Measurements from ENCODE around the gene CHSY3. TPM values are rescaled to one million over a fixed set of nuclear protein-coding genes. Genes with fewer than 3 reads are reported as not detected.

Gene CHSY3
- total RNA-seq, 3 donors from 2014 or later: 0.52 to 0.96 (median 0.73) TPM

- ATAC-seq (no peak), DNase-seq (no peak)
- TF ChIP-seq CTCF (IDR thresholded peaks at IDR 0.05): no peak
- intact Hi-C loops (cut with DNase I, micrococcal nuclease): no loop called here
- no peaks in the 10 kb centered on the region for H3K4me1 ChIP-seq (ENCODE audit: low read depth)
- no peaks in the 10 kb centered on the region for H3K9me3 ChIP-seq
- no peaks in the 10 kb centered on the region for H3K36me3 ChIP-seq (ENCODE audit: low read depth)
- H3K4me3 ChIP-seq: no peak overlapping the region
Observed at GRCh38 chr5:130155345-130156011, 251.2 kb downstream of the CHSY3 start.

- no peak for TF ChIP-seq CTCF (IDR thresholded peaks at IDR 0.05)
- no peak for ATAC-seq
- no peak overlapping the region for H3K4me3 ChIP-seq
- intact Hi-C loops (cut with DNase I, micrococcal nuclease): no loop called here
- no peak for DNase-seq
- H3K36me3 ChIP-seq (ENCODE audit: low read depth): no peaks in the 10 kb centered on the region
- no peaks in the 10 kb centered on the region for H3K4me1 ChIP-seq (ENCODE audit: low read depth)
- H3K9me3 ChIP-seq: no peaks in the 10 kb centered on the region
Observed at GRCh38 chr5:130158036-130158435, 253.8 kb downstream of the CHSY3 start.

DNA sequence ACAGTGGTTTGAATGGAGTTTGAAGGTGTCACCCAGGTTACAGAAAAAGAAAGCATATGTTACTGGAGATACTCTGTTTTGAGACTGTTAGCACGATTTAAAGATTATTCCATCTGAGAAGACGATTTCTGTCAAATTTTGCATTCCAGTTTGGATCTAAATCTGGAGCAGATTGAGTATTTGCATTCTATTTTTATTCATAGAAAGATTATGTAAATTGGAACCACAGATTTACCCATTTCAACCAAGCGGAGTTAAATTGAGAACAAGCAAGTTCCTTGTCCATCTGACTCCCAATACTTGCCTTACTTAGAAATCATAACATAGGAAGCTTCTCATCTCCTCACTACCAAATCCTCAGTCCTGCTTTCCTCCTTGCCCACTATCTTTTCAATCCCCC lies 255.7 kb downstream of the CHSY3 start:
- no peaks in the 10 kb centered on the region for H3K9me3 ChIP-seq

DNA sequence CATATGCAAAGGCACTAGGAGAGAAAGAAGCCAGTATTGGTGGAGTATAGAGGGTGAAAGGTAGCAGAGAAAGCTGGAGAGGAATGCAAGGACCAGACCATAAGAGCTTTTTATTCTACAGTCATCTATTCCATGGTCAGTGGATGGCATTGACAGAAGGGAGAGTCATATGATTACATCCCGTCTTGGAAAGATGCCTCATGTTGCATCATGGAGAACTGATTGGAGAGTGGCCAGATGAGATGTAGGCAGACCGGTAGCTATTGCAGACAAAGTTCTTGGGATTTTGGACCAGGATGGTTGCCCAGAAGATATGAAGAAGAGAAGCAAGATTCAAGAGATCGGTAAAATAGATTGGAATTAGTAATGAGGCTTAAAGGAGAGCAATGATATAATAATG lies 260.7 kb downstream of the CHSY3 start:
- TF ChIP-seq CTCF (IDR thresholded peaks at IDR 0.05): no peak

More for the DNA sequence above, 255.7 kb downstream of the CHSY3 start:
- TF ChIP-seq CTCF (IDR thresholded peaks at IDR 0.05): no peak
- no peaks in the 10 kb centered on the region for H3K36me3 ChIP-seq (ENCODE audit: low read depth)
- intact Hi-C loops (cut with DNase I, micrococcal nuclease): no loop called here
- no peak for ATAC-seq
- no peak for DNase-seq
- no peak overlapping the region for H3K4me3 ChIP-seq
- no peaks in the 10 kb centered on the region for H3K4me1 ChIP-seq (ENCODE audit: low read depth)

GRCh38 chr5:130166839-130167490 lies 262.7 kb downstream of the CHSY3 start:
- H3K9me3 ChIP-seq: no peaks in the 10 kb centered on the region
- intact Hi-C loops (cut with DNase I, micrococcal nuclease): no loop called here
- no peaks in the 10 kb centered on the region for H3K36me3 ChIP-seq (ENCODE audit: low read depth)
- DNase-seq: no peak
- no peak for ATAC-seq
- TF ChIP-seq CTCF (IDR thresholded peaks at IDR 0.05): no peak
- no peaks in the 10 kb centered on the region for H3K4me1 ChIP-seq (ENCODE audit: low read depth)
- no peak overlapping the region for H3K4me3 ChIP-seq

More for the DNA sequence above, 260.7 kb downstream of the CHSY3 start:
- intact Hi-C loops (cut with DNase I, micrococcal nuclease): no loop called here
- no peaks in the 10 kb centered on the region for H3K9me3 ChIP-seq
- no peaks in the 10 kb centered on the region for H3K4me1 ChIP-seq (ENCODE audit: low read depth)
- H3K4me3 ChIP-seq: no peak overlapping the region
- ATAC-seq (no peak), DNase-seq (no peak)
- no peaks in the 10 kb centered on the region for H3K36me3 ChIP-seq (ENCODE audit: low read depth)
